GM19240 (cell line): Measurements from ENCODE around the gene TRAT1.
"Not testable (repeated sequence)": the region's sequence is repeated elsewhere in the genome, so short reads cannot be mapped to it uniquely, and the experiment has no call there.

Experiments used
- DNase-seq: peaks from one replicate; pipeline ENCODE4 v3.0.0; 2011; ENCODE audit warnings: low spot score; ENCODE audit not compliant: insufficient read length

Gene TRAT1, protein sequence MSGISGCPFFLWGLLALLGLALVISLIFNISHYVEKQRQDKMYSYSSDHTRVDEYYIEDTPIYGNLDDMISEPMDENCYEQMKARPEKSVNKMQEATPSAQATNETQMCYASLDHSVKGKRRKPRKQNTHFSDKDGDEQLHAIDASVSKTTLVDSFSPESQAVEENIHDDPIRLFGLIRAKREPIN

GRCh38 chr3:108822123-108822897 is at the start of gene TRAT1:
Gene TRAT1, plus strand, starts transcription at chr3:108822786. Its CDS starts 142 bp downstream, at chr3:108822928.
- no peak for DNase-seq

DNA sequence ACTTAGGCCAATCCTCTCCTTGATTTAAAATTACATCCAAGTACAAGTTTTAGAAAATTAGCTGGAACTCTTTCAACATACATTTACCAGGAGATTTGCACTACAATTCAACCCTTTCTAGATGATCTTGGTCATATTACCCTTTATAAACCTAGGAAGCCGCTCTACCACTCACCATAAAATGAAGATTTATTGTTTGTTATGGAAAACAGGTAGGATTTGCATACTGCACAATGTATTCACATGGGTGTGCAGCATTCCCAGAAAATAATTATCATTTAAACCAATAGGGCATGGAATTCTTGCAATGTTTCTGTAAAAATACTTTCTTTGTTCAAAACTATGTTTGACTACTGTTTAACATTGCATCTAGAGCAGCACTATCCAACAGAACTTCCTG is 46.9 kb upstream of the TRAT1 start:
- no peak for DNase-seq

DNA sequence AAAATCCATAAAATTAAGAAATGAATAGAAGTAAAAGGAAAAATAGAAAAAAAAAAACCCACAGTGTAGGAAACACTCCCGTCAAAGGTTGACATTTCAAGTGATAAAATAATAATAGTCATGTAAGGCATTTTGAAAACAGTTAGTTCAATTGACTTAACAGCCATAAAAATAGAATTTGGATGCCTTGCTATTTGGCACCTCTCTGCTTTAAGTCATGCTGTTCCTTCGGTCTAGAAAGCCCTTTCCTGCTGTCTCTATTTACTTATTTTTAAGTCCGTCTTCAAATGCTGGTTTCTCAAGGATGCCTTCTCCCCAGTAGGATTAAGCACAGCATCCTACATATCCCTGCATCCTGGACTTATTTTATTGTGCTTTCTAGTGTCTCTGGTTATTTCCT is 43.1 kb upstream of the TRAT1 start:
- no peak for DNase-seq

DNA sequence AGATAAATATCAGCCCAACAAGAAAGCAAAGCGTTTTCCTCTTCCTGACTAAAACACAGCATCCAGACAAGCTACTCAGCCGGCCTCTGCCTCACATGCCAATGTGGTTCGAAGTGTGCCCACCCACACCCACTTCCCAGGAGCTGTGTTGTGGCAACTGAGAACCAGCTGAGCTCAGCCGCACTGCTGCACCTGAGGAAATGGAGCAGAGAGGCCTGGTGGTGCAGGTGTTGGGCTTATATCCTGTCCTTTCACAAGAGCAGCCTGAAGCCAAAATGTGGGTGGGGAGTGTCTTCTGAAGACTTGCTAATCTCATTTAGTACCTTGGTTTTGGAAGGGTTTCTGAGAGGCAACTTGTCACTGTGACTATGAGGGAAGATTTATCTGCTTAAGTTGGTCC is 42.4 kb upstream of the TRAT1 start:
- no peak for DNase-seq

DNA sequence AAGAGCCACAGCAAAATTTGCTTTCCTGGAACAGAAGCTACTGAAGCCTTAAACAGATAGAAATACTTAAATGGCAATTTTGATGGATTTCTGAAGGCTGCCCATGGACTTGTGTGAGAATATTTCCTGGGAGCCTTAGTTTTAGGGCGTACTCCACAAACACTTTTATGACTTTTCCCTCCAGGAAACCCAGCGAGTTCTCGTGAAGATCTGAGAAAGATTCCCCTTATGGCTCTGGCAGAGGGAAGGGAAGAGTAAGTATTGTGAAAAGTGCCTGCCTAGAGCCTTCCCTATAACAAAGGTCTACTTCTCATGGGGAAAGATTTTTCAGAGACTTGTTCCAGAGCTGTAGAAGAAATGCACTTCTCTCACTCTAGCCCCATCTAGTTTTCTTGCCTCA is 31.1 kb upstream of the TRAT1 start:
- no peak for DNase-seq

DNA sequence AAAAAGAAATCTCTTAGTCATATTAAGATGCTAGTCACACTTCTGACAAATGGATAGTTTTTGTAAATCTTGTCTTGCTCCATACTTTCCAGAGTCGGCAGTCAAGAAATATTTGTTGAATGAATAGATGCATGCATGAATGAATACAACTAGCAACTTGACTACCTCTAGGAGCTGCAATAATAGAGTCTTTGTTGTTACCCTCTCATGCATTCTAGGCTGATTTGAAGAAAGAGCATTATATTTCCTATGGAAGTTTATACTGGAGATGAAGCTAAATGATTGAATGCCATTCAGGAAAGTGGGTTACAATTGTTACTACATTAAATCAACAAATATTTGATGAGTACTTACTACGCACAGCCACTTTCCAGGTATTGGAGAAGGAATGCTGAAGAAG is 18.1 kb upstream of the TRAT1 start:
- DNase-seq, result no peak

DNA sequence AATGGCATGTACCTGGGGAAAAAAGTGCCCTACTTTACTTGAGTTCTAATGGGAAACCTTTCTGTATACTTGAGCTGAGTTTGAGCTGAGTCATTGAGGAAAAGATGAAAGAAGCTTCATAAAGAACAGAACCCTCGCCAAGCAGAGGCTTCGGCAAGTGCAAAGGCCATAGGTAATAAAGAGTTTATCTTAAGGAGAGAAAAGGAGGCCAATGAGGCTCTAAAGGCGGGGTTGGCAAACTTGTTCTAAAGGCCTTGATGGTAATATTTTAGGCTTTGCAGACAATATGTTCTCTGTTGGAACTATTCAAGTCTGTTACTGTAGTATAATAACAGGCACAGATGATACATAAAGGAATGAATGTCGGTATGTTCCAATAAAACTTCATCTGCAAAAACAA is 17.6 kb upstream of the TRAT1 start:
- no peak for DNase-seq

DNA sequence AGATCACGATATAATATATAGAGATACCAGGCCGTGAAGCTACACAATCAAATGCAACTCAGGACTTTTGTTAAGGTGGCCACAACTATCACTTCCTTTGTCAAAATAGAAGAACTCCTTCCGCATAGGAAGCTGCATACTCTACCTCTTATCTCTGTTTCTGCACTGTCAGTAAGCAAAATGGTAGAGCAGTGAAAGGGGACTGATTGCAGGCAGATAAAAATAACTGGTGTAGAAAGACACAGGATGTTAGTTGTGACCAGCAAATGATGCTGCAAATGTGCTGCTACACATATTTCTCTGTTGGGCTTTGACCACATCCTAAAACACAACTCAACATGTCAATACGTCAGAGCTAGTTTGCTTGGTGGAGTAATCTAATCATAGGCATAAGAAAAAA is 16.3 kb upstream of the TRAT1 start:
- no peak for DNase-seq

- DNase-seq, result no peak
These were observed 4.2 kb upstream of the TRAT1 start for GRCh38 chr3:108818404-108818803.

DNA sequence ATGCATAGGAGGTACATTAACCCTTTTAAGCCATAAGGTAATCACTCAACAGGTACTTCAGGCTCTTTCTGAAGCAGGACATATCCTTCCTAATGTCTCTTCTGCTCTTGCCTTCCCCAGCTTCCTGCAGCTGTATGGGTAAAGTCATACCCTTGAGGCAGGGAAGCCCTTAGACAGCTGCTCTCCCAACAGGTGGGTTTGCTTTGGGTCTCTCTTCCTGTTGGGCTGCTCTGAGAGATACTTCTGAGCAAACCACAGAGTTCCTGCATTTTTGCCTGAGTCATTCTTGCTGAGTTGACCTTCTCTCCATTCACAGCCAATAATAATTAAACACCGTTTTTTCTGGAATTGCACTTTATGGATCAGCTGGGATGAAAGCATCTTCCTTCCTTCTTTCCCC is 2.0 kb upstream of the TRAT1 start:
- no peak for DNase-seq

DNA sequence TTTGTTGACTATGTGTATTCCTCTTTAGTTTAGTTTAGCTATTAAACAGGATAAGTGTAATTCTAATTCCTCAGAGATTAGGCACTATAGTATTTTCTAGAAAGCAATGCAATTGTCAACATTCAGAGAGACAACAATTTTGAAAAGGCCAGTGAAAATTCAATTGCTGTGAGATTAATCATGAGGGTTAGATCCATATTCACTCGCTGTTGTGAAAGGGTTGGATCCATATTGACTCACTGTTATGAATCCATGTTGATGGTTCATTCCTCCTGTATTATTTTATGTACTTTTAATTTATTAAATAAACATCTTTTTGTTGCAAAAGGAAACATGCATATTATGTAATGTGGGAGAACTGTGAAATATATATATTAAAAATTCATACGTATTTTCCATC is 641 bp downstream of the TRAT1 start:
- DNase-seq, result no peak

GRCh38 chr3:108823803-108824202 is 1.2 kb downstream of the TRAT1 start:
- not testable (repeated sequence) for DNase-seq

DNA sequence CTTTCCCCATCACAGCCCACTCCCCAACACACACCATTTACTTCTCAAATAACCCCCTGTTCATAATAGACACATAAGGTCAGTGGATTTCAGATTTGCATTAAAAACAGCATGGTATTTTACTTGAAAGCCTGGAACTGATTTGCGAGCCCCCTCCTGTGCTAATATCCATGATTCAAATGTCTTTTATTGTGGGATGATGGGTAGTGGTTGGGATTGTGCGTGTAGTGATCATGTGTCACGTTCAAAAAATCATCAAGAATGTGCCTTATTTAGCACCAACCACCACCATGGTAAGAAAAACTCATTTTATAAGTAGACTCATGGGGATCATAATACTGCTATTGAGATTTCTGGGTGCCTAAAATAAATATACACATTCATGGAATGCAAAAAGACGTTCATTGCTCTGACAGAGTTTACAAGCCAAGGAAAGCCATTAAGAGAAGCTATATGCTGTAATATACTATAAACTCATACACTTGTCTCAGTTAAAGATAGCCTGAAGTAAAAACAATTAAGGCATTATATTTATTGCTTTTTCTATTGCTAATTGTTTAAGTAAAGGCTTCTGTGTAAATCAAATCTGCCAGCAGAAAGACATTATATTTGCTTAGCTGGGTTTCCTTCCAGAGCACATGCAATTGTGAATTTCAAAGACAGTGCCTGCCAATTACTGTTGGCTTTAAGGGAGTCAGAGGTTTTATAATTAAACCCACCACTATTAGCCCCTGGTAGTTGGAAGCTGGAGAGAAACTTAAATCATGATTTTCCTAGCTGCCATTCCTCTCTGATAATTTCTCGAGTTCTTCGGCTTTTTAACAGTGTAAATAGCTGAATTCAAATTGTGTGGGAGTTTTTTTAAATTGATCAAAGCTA is 4.0 kb downstream of the TRAT1 start:
- DNase-seq, result no peak

GRCh38 chr3:108830381-108830780 is 7.8 kb downstream of the TRAT1 start:
- no peak for DNase-seq

DNA sequence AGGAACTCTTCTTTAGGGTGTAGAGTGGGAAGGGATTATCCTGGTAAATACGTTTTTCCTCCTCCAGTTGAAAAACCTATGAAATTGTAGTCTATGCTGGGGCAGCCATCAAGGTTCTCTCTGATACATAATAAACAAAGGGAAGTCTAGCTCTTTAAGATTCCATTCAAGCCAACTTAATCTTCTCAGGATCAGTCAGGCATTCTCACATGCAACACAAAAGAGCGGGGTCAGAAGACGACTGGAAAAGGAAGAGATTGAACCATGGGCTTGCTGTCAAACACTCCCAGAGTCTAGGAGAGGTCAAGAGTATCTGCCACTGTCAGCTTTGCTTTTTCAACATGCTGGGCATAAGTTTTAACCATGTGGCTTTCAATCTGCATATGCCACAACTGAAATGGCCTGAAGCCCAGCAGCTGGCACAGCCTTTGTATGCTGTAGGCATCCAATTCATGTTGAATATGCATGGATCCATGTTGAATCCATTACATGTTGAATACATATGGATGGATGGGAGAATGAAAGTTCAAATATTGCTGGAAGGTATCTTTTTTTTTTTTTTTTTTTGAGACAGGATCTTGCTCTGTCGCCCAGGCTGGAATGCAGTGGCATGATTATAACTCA is 8.5 kb downstream of the TRAT1 start:
- DNase-seq, result no peak

DNA sequence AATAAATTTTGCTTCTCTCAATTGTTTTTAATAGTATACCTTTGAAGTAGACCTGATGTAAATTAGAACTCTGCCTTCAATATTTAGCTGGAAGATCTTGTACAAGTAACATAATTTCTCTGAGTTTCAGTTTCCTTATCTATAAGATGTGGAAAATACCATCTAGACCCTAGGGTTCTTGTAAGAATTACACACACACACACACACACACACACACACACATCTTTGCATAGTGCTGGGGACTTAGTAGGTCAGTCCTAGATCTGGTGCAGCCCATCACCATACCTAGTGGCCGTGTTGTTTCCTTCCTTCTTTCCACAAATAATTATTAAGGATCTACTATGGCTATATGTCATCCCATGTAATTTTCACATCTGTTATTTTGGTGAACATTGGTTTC is 11.0 kb downstream of the TRAT1 start:
- no peak for DNase-seq

DNA sequence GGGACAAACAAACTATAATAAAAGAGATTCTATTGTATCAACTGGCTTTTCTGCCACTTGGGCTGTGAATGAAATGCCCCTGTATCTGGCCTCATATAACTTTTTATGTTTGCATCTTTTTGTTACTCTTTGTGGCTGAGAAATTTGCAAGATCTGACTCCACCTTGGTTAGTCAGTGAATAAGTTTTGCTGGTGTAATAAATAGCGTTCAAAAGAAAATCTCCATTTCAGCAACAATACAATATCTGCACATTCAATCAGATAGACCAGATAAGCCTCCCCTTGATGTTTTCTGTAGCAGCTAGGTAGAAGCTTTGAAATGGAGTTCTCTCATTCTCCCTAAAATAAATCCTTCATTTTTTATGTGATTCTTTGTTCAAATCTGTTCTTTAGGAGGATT is 12.0 kb downstream of the TRAT1 start:
- no peak for DNase-seq

DNA sequence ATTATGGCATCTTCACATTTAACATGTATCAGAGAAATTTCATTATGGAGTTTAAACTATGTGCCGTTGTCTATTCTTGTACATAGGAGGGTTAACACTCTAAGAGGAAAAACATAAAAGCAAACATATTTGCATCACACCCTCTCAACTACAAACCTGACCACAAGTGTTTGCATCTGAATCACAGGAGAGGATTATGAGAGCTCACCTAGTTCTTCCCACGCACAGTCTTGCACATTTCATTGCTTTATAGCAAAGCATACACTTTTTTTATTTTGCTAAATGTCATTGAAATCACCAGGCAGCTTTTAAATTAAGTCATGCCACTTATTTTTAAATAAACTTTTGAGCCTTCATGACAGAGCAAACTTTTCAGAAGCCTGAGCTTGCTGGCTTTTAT is 12.5 kb downstream of the TRAT1 start:
- no peak for DNase-seq

DNA sequence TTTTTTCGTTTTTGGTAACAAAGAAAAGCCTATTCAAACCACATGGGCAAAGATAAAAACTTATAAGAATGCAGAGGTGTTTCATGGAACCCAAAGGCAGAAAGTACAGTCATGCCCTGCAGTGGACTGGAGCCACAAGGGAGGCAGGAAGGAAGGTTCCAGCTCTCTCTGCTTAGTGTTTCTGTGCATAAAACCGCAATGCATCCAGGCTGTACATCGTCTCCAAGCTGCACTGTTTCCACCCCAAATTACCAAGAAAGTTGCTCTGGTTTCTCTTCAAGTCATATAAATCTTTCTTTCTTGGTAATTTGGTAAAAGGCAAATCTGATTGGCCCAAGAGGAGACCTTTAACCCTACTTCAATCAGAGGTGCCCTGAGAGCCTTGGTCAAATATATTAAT is 15.8 kb downstream of the TRAT1 start:
- DNase-seq, result no peak

- no peak for DNase-seq
These were observed 23.2 kb downstream of the TRAT1 start for GRCh38 chr3:108845709-108846293.

GRCh38 chr3:108847187-108847586 is 24.6 kb downstream of the TRAT1 start:
- DNase-seq, result no peak
